ENCODE results near the gene RIIAD1.
"Not testable (repeated sequence)": the region's sequence is repeated elsewhere in the genome, so short reads cannot be mapped to it uniquely, and the experiment has no call there.

The RIIAD1 gene, protein sequence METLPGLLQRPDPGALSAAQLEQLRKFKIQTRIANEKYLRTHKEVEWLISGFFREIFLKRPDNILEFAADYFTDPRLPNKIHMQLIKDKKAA

DNA sequence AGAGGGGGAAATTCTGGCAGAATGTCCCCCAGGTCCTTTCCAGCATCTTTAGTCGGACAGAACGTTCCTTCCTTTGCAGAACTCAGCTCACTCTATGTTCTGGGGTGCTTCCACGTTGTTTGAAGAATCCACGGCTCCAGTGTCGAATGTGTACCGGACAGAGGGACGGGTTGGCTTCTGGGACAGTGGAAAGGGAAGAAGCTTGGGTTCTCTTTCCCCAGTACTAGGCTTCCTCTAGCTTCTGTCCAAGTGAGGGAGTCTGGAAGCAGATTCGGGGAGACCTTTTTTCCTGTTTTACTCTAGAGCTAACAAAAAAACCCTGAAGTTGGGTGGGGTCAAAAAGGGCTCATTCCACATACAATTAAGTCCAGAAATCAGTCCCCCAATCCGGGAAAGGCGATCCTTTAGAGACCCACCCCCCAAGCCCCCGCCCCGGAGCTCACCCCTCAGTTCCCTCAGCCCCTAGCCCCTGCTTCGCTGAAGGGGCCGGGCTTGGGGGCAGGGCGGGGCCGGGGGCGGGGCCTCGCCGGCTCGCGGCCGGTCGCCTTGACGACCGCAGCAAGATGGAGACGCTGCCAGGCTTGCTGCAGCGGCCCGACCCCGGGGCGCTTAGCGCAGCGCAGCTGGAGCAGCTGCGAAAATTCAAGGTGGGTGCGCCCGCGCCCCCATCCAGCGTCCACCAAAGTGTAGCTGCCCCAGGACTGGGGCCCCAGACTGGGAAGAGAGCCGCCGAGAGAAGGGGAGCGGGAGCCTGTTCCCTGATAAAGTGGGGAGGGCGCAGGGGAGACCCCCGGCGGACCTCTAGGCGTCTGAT, at the start of gene RIIAD1:
Gene RIIAD1 (plus strand): TSS at position 549 of the 814 bp plus-strand sequence. CDS start 15 bp downstream, at position 564.
- DNase-seq (ENCODE audit: low read depth), result no peak

DNA sequence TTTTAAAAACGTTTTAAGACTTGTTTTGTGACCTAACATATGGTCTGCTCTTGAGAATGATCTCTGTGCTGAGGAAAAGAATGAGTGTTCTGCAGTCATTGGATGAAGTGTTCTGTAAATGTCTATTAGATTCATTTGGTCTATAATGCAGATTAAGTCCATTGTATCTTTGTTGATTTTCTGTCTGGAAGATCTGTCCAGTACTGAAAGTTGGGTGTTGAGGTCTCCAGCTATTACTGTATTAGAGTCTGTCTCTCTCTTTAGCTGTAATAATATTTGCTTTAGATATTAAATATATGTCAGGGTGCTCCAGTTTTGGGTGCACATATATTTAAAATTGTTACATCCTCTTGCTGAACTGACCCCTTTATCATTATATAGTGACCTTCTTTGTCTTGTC, 47.9 kb upstream of the RIIAD1 start:
- no peak for DNase-seq (ENCODE audit: low read depth)

DNA sequence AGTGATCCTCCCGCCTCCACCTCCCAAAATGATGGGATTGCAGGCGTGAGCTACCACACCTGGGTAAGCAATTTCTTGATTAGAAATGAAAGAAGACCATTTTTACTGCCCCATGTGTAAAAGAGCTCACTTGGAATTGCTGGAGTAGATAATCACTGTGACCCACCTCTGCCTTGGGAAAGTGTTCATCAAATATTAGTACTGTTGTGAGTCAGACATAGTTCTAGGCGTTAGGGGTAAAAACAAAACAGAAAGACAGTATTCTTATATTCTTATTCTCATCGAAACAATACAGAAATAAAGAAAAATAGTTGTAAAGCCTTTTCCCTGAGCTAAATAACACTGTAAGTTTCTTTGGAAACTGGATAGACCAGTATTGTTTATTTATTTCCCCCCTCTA, 40.9 kb upstream of the RIIAD1 start:
- no peak for DNase-seq (ENCODE audit: low read depth)

DNA sequence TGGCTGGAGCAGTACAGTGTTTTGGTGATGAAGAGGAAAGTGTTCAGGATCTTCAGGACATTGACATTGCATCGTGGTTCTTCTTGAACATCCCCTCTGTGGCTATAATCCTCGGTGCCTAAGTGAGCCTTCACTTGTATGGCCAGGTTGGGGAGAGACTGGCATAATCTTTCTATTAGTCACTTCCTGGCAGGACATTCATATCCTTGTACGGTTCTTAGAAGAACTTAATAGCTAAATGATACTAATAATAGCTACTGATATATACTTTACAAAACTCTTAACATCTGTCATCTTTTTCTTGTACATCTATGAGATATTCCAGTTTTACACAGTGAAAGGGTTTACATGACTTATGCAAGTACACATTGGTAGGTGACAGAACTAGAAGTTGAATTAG, 40.5 kb upstream of the RIIAD1 start:
- peak; percentile 43 for DNase-seq (ENCODE audit: low read depth)

DNA sequence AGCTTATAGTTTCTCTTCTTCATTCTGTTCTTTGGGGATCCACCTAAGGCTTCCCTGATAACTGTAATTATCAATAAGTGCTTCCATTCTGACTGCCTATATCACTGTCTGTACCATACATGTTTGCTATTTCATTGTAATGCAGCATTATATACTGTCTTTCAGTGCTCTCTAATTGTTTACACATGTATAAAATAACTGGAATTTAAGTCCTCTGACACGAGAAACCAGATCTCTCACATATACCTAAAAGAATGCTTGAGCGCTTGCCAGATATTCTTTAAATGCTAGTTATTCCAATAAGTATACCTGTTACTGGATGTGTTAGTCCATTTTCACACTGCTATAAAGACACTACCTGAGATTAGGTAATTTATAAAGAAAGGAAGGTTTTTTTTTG, 39.4 kb upstream of the RIIAD1 start:
- DNase-seq (ENCODE audit: low read depth), result no peak

DNA sequence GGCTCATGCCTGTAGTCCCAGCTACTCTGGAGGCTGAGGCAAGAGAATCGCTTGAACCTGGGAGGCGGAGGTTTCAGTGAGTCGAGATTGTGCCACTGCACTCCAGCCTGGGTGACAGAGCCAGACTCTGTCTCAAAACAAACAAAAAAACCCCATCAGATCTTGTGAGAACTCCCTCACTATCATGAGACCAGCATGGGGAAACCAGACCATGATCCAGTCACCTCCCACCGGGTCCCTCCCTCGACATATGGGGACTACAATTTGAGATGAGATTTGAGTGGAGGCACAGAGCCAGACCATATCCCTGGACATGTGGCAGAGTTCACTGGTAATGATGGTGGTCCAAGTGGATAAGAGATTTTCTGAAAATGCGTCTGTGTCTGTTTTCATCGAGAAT, 38.4 kb upstream of the RIIAD1 start:
- DNase-seq (ENCODE audit: low read depth), result not testable (repeated sequence)

DNA sequence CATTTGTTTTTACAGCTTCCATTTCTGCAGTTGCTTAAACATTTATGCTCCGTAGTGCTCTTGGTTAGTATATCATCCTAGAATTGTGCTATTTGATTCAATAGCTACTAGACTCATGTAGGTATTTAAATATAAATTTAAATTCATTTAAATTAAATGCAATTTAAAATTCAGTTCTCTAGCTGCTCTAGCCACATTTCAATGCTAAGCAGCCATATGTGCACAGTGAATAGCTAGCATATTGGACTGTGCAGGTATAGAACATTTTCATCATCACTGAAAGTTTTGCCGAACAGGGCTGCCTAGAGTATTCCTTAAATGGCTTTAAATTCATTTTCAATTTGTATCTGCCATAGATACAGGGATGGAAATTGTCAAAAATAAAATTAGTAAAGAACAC, 37.2 kb upstream of the RIIAD1 start:
- DNase-seq (ENCODE audit: low read depth), result no peak

DNA sequence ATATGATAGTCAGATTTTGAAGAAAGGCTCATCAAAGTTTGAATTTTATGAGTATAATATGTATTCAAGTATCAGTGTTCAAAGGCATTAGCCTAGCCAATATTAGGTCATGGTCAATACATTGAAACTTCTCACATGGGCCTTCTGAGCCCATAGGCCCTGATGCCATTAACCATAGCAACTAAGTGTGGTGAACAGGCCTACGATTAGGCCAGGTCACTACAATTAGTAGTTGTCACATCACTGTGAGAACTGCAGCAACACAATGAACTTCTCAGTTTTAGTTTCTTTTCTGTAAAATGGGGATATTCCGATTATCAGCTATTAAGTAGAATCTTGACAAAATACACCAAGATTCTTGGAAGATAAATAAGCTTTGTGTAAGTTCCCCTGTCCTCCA, 34.8 kb upstream of the RIIAD1 start:
- no peak for DNase-seq (ENCODE audit: low read depth)

DNA sequence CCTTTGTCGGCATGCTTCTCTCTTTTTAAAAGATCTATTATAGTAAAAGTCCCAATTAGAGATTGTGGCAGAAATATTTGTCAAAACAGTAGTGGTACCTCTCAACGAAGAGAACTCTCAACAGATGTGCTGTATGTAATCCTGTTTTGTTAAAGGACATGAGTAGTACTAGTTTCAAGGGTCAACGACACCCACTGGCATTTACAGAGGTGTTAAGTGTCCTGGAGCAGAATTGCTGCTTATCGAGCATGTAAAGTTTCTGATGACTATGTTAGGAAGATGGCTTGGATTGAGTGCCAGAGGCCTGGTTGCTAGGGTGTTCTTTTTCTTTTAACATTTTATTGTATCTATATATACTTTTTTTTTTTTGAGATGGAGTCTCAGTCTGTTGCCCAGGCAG, 31.8 kb upstream of the RIIAD1 start:
- no peak for DNase-seq (ENCODE audit: low read depth)

DNA sequence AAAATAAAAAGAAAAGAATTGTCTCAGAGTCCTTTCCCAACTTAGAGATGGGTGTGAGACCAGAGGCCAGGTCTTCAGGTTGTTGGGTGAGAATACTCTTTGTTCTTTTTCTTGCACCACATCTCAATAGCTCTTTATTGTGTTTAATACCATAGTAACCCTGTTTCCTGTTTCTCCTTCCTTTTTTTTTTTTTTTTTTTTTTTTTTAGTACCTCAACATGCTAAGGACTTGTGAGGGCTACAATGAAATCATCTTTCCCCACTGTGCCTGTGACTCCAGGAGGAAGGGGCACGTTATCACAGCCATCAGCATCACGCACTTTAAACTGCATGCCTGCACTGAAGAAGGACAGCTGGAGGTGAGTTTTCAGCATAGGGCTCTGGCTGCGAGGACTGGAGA, 29.1 kb upstream of the RIIAD1 start:
- no peak for DNase-seq (ENCODE audit: low read depth)

DNA sequence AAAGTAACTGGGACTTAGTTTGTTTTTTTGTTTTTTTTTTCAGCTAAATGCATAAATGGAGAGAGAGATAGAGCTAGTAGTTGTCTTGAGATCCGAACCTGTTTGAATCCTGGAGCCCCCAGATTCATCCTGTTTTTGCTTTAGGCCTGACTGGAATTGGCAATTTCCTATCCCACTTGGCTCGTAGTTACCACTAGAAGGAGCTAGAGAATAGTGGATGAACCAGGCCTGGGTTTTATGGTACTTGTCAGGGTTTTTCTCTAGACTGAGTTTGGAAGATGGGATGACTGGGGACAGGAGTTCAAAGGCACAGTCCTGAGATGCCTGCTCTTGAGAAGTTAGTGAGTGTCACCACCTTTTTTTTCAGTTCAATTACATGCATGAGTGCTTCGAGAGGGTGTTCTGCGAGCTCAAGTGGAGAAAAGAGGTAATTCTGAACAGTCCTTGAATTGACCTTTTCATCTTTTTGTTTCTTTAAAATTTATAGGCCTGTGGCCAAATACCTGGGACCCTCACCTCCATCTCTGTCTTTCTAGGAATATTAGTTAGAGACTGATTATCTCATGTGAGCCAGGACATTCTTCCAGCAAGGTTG, 28.2 kb upstream of the RIIAD1 start:
- no peak for DNase-seq (ENCODE audit: low read depth)

DNA sequence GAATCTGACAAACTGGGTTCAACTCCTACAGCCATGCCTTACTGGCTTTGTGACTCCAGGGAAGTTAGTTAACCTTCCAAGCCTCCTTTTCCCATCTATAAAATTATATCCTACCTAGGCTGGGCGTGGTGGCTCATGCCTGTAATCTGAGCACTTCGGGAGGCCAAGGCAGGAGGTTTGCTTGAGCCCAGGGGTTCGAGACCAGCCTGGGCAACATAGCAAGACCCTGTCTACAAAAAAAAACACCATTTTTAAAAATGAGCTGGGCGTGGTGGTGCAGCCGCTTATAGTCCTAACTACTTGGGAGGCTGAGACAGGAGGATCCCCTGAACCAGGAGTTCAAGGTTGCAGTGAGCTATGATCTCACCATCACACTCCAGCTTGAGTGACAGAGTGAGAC, 19.8 kb upstream of the RIIAD1 start:
- DNase-seq (ENCODE audit: low read depth), result no peak

DNA sequence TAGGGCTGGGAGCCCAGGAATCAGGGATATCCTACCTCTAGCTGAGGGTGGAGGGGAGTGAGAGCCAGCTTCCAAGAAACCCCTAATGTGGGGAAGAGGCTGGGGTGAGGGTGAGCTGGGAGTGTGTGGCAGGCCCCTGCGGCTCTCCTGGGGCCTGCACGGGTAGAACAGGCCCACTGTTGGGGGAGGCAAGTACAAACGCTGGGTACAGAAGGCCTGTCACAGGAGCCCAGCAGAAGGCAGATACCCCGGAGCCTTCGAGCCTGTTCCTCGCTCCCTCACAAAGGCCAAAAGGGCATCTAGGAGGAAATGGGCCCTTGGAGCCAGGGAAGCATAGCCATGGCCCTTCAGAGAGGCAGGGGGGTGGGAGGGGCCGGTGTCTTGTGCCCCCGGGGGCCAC, 18.4 kb upstream of the RIIAD1 start:
- DNase-seq (ENCODE audit: low read depth), result no peak

DNA sequence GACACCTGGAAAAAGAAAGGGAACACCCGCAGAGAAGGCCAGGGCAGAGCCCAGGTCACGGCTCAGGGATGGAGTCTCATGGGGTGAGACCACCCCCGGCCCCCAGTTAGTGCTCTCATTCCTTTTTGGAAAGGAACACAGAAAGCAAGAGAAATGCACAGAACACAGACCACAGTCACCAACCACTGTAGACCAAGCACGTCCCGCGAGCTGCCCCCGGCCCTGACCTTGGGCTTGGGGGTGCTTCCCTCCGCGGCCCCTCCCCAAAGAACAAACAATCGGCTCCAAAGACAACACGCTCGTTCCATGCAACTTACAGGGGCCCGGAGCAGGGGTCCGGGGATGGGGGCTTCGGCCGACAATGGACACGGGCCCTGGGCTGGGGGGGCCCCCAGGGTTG, 17.5 kb upstream of the RIIAD1 start:
- no peak for DNase-seq (ENCODE audit: low read depth)

DNA sequence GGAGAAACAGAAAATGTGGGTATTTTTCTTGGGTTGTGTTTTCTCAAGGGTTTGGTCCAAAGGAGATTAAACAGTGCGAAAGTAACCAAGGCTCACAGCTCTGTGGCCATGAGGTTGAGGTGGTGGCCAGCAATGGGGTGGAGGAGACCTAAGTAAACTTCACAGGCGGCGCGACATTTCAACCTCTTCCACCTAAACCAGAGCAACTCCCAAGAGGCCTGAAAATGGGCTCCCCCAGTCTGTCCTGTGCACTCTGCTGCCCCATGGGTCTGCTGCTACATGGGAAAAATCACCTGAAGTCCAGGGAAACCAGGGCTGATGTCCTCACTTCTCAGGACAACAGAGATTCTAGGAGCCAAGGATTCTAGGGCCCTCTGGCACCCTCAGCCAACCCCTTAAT, 17.1 kb upstream of the RIIAD1 start:
- DNase-seq (ENCODE audit: low read depth), result no peak

DNA sequence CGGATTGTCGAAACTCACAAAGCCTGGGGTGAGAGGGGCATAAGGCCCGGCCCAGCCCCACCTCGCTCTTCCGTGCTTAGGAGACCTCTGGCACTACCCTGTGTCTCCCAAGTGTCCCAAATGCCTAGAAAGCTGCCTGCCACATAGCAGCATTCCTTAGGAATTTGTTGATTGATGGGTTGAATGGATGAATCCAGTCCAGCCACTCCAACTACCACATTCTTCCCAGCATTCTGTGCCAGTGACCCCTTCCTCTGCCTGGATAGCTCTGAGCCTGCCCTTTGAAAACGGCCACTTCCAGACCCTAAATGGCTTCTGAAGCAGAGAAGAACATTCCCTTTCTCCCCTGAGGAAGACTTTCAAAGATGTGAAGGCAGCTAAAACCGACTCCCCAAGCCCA, 16.2 kb upstream of the RIIAD1 start:
- no peak for DNase-seq (ENCODE audit: low read depth)

DNA sequence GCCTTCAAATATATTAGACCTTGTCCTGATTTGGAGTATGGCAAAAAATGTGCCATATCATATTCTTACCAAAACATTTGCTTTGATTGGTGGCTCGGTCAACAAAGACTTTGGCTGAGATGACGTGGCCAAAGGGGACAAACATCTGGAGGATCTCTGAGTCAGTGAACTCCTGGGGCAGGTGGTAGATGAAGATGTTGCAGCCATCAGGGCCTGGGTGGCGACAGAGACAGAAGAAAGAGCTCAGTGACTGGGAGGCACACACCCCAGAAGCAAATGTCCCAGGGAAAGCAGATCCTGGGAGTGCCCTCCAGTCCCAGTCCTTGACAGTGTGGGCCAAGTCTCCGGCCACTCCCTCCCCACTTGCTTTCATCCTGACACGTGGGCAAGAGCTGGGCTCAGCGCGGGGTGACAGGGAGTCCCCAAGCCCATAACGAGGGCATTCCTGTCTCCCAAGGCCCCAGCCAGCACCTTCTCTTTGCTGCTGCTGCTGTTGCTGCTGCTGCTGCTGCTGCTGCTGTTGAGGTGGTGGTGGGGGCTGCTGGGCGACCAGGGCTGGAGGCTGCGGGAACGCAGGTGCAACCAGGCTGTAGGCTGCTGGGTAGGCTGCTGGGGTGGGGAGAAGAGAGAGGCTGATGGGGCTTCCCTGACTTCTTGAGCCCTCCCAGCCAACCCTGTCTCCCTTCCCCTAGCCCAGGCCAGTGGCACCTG, 15.4 kb upstream of the RIIAD1 start:
- DNase-seq (ENCODE audit: low read depth), result no peak

DNA sequence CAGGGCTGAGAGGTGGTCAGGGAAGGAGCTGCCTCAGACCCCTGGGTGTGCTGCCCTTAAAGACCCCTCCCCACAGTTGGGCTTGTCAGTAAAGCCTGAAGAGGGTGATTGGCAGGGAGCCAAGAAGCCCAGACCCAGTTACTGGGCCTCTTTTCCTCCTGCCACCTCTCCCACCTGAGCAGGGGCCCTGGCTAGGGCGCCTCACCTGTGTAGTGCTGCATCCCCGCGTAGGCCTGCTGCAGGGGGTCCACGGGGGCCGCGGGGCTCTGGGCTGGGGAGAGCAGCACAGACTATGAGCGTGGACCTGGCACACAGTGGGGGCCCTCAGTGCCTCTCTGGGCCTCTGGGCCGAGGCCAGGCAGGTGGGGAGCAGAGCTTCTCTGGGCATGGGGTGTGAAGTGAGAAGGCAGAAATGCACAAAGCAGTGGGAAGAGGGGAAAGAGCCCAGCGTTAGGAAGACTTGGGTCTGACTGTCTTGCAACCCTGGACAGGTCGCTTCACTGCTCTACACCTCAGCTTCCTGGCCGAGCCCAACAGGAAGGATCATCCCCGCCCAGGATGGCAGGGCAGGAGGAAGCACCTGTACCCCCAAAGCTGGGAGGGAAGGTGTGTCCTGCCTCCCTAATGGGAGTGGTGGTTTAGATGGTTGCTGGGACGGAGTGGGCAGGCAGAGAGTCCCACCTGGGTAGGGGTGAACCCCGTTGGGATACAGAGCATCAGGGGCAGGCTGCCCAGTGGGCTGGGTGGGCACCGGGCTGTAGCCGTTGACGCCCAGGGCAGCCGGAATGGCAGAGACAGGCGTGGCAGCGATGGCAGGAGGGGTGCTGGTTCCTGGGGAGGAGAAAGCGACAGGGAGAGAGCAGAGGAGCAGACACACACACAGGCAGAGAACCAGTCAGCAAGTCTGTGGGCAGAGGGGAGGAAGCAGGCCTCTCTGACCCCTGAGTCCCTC, 14.6 kb upstream of the RIIAD1 start:
- DNase-seq (ENCODE audit: low read depth), result no peak

DNA sequence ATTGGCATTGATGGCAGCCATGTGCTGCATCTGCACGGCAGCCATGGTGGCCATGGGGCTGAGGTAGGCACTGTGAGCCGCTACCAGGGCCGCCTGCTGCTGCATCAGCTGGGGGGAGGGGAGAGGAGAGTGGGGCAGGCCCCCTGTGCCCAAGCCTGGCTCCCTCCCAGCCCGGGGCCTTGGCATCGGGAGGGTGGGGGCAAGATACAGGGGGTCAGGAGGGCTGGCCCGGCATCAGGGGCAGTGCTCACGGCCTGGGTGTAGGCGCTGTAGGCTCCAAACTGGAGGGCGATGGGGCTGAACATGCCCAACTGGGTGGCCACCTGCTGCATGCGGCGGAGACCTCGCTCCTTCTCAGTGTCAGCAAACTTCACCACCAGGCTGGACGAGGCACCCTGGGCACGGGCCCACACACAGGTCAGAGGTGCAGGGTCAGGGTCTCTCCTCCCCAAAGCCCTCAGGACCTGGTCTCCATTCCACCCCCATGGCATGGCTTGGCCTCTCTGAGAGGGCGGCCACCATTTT, 13.7 kb upstream of the RIIAD1 start:
- no peak for DNase-seq (ENCODE audit: low read depth)

DNA sequence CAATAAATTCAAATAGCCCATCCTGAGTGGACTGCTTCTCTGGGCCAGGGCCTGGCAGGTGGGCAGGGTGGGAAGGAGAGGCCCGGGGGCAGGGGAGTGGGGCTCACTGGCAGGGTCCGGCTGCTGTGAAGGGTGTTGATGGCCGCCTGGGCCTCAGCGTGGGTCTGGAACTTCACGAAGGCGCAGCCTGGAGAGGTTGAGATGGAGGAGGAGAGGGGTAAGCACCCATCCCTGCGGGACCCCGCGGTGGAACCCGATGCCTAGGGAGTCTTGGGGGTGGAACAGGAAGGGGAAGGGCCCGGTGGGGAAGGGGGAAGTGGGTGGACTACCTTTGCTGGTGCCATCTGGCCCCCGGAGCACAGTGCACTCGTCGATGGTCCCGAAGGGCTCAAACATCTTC, 12.4 kb upstream of the RIIAD1 start:
- no peak for DNase-seq (ENCODE audit: low read depth)

DNA sequence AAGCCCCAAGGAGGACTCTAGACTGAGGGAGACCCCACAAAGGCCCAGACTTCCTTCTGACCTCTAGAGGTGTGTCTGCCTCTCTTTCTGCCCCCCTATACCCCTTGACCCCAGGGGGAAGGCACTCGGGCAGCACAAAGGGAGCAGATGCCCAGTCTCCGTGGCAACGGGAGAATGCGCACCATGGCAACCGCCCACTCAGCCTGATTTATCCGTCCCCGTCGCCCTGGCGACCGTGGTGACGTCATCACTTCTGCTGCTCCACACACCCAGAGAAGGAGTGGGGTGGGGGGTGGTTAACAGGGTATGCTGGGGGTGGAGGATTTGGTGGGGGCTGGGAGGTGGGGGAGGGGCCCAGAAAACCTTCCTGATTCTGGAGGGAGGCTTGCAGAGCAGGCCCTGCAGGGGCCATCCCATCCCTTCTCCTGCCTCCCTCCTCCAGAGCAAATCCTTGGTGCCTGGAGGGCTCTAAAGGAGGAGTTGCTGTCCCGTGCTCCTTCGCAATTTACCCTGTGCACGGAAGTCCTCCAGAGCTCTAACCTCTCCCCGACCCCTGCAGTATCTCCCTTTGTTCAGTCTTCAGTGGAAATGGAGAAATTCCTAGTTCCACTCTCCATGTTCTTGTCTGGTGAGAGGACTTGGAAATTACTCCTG, 11.0 kb upstream of the RIIAD1 start:
- no peak for DNase-seq (ENCODE audit: low read depth)

Measured in GM04503 (cell line).